MCF 10A (cell line): ENCODE measurements around the gene CYBA. TPM values are rescaled to one million over a fixed set of nuclear protein-coding genes. Genes with fewer than 3 reads are reported as not detected.

ENCODE experiments used
- BruUV-seq: library from RNA; stranded (reverse); fragments of 400-500 nt; replicated peaks from 2 replicates; lab custom pipeline; 2021; lab: Mats Ljungman, UMichigan
- CTCF ChIA-PET: fragments of 300-600 bp; sonication (Branson Sonifier 250); formaldehyde crosslinking; extraction: SDS; loops from one replicate; lab custom pipeline; 2021; ENCODE audit warnings: antibody characterized with exemption, inconsistent platforms; lab: Yijun Ruan, JAX
- POLR2A ChIA-PET: fragments of 300-600, 350-650 bp; sonication (Branson Sonifier 250); formaldehyde crosslinking; extraction: SDS; loops from one replicate; lab custom pipeline; 2020; ENCODE audit warnings: antibody characterized with exemption, inconsistent platforms; lab: Yijun Ruan, JAX
- DNase-seq: peaks from one replicate; pipeline ENCODE4 v3.0.0-alpha.2; 2018; ENCODE audit not compliant: unreplicated experiment
- H3K27ac Mint-ChIP-seq: one replicate; pipeline ENCODE4 v1.8.0; 2022; ENCODE audit warnings: mild to moderate bottlenecking, low read depth, mixed read lengths; ENCODE audit not compliant: unreplicated experiment
- H3K27me3 Mint-ChIP-seq: one replicate; pipeline ENCODE4 v1.8.0; 2022; ENCODE audit warnings: mixed read lengths; ENCODE audit not compliant: insufficient read depth, unreplicated experiment
- H3K36me3 Mint-ChIP-seq: one replicate; pipeline ENCODE4 v1.8.0; 2022; ENCODE audit warnings: mild to moderate bottlenecking, moderate library complexity, mixed read lengths; ENCODE audit not compliant: insufficient read depth, unreplicated experiment
- H3K4me1 Mint-ChIP-seq: one replicate; pipeline ENCODE4 v1.8.0; 2022; ENCODE audit warnings: mixed read lengths; ENCODE audit not compliant: insufficient read depth, unreplicated experiment
- H3K4me3 Mint-ChIP-seq: one replicate; pipeline ENCODE4 v1.8.0; 2022; ENCODE audit warnings: mild to moderate bottlenecking, moderate library complexity, mixed read lengths; ENCODE audit not compliant: unreplicated experiment
- H3K9me3 Mint-ChIP-seq: one replicate; pipeline ENCODE4 v1.8.0; 2022; ENCODE audit warnings: mixed read lengths; ENCODE audit not compliant: unreplicated experiment
- intact Hi-C: fragments of 100-400 bp; cut with micrococcal nuclease; formaldehyde crosslinking; loops from 2 replicates; pipeline ENCODE4 v1.14.1; 2022
- total RNA-seq: library from RNA; stranded (reverse); gene quantifications from 2 replicates; pipeline ENCODE4 v1.2.3, GENCODE V29; 2022
- TF ChIP-seq, protein P1 (sequence below): fragments of 200-600 bp; IDR thresholded peaks from one replicate; pipeline ENCODE4 v1.8.0; 2022; ENCODE audit warnings: antibody characterized with exemption, mild to moderate bottlenecking; ENCODE audit not compliant: unreplicated experiment

Gene CYBA
- total RNA-seq, 1 experiment from 2014 or later, result 0.84 TPM

DNA sequence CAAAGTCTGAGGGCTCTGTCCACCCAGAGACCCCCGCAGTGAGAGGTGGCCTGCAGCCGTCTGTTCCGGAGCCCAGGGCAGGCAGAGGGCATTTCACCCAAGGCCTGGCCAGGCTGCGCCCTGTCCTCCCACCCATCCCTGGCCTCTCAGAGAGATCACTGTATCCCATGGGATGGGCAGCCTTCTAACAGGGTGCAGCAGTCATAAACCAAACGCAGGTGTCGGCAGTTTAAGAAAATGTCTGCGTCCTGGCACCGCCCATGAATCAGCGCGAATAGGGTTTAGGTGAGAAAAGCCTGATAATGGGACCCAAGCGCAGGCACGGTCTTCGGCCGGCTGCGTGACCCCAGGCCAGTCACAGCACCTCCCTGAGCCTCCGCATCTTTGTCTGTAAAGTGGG is 5.4 kb downstream of the CYBA start:
- no peak for DNase-seq
- no peak overlapping the region for H3K27ac Mint-ChIP-seq
- no peaks in the 10 kb centered on the region for H3K36me3 Mint-ChIP-seq

DNA sequence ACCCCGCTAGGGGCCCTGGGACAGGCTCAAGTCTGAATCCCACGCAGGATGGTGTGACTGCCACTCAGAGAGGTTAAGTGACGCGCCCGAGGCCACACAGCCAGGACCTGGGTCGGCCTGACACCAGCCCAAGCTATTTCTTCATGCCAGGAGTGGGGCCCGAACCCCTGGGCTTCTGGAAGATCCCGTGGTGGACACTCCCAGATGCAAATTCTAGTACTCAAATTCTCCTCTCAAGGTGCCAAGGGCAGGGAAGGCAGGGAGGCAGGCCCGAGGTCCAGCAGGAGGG is 7.3 kb downstream of the CYBA start:
- H3K4me3 Mint-ChIP-seq, result no peak overlapping the region
- intact Hi-C loops, result no loop called here
- peaks cover 11% of the 10 kb centered on the region for H3K27me3 Mint-ChIP-seq
- no peaks in the 10 kb centered on the region for H3K36me3 Mint-ChIP-seq
- TF ChIP-seq, protein P1, sequence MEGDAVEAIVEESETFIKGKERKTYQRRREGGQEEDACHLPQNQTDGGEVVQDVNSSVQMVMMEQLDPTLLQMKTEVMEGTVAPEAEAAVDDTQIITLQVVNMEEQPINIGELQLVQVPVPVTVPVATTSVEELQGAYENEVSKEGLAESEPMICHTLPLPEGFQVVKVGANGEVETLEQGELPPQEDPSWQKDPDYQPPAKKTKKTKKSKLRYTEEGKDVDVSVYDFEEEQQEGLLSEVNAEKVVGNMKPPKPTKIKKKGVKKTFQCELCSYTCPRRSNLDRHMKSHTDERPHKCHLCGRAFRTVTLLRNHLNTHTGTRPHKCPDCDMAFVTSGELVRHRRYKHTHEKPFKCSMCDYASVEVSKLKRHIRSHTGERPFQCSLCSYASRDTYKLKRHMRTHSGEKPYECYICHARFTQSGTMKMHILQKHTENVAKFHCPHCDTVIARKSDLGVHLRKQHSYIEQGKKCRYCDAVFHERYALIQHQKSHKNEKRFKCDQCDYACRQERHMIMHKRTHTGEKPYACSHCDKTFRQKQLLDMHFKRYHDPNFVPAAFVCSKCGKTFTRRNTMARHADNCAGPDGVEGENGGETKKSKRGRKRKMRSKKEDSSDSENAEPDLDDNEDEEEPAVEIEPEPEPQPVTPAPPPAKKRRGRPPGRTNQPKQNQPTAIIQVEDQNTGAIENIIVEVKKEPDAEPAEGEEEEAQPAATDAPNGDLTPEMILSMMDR, result no peak
- BruUV-seq, result no TSS peak
- CTCF ChIA-PET, result no interaction called here
- POLR2A ChIA-PET, result no interaction called here
- no peaks in the 10 kb centered on the region for H3K9me3 Mint-ChIP-seq
- H3K4me1 Mint-ChIP-seq, result no peaks in the 10 kb centered on the region
- no peak overlapping the region for H3K27ac Mint-ChIP-seq
- DNase-seq, result no peak

More for the DNA sequence above, 5.4 kb downstream of the CYBA start:
- Mint-ChIP-seq H3K9me3 (no peaks in the 10 kb centered on the region), H3K27me3 (peaks cover 3% of the 10 kb centered on the region), H3K4me1 (no peaks in the 10 kb centered on the region), H3K4me3 (no peak overlapping the region)
- TF ChIP-seq, protein P1, result no peak
- ChIA-PET POLR2A (no interaction called here), CTCF (no interaction called here)
- BruUV-seq, result no TSS peak
- intact Hi-C loops, result no loop called here

DNA sequence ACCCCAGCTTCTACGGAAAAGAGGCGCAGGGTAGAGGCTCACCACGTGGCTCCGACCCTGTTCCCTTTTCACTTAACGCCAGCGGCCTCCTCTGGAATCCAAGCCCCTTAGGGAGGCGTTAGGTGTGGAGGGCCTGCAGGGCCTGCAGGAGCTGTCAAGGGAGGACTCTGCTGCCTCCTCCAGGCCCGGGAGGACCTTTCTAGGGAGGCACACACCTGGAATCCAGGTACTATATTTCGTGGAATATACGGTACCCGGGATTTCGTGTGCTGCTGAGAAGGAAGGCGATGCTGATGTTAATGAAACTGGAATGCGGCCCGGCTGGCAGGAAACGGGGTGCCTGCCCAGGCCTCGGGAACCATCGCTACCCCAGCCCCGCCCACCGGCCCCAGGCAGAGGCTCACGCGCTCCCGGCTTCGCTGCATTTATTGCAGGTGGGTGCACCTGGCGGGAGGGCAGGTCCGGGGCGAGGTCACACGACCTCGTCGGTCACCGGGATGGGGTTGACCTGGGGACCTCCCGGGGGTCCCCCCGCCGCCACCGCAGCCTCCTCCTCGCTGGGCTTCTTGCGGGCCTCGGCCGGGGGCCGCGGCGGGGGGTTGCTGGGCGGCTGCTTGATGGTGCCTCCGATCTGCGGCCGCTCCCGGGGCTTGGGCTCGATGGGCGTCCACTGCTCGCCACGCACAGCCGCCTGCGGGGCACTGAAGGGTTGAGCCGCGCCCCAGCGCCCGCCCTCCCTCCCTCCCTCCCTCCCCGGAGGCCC is 7.8 kb downstream of the CYBA start:
- intact Hi-C loops, result no loop called here
- H3K9me3 Mint-ChIP-seq, result no peaks in the 10 kb centered on the region
- TF ChIP-seq, protein P1, result no peak
- POLR2A ChIA-PET, result no interaction called here
- BruUV-seq, result no TSS peak
- peaks cover 3% of the 10 kb centered on the region for H3K36me3 Mint-ChIP-seq
- no peak overlapping the region for H3K4me3 Mint-ChIP-seq
- H3K27ac Mint-ChIP-seq, result no peak overlapping the region
- CTCF ChIA-PET, result no interaction called here
- peaks cover 11% of the 10 kb centered on the region for H3K27me3 Mint-ChIP-seq
- DNase-seq, result no peak
- H3K4me1 Mint-ChIP-seq, result no peaks in the 10 kb centered on the region

DNA sequence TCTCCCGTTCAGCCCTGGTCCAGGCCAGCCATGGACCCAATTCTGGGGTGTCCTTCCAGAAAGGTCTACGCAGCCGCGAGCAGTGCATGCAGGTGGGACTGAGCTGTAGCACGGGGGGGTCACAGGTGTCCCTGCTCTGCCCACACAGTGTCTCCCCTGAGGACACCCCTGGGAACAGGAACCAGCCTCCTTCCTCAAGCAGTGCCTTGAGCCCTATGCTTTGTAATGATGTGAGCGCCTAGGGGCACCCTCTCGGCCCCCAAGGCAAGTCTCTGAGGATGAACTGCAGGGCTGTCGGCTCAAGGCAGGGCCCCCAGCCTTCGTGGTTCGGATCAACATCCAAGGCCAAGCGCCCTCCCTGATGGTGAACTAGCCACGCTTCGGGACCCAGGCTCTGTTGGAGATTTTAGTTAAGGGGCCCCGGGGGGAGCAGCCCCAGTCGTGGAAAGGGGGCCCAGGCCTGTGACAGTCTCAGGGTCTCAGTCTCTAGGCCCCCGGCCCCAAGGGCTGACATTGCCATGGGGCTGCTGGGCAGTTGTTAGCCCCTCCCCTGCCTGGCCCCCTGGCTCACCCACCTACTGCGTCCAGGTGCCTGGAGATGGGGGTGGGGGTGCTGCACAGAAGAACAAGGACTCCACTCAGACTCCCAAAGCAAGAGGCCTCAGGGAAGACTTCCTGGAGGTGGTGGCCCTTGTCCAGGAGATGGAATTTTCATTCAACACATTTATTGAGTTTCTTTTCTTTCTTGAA is 10.2 kb downstream of the CYBA start:
- POLR2A ChIA-PET, result no interaction called here
- intact Hi-C loops, result no loop called here
- Mint-ChIP-seq H3K27ac (no peak overlapping the region), H3K9me3 (no peaks in the 10 kb centered on the region), H3K27me3 (peaks cover 11% of the 10 kb centered on the region), H3K4me1 (peaks cover 11% of the 10 kb centered on the region), H3K36me3 (peaks cover 8% of the 10 kb centered on the region), H3K4me3 (no peak overlapping the region)
- no peak for DNase-seq
- BruUV-seq, result no TSS peak
- TF ChIP-seq, protein P1, result no peak
- CTCF ChIA-PET, result interaction anchor here (1.0 kb wide), 1 partner anchor 103 kb away, joined by 3 read pairs; no protein-coding TSS in a partner anchor
